ENCODE results near the gene GNAI2.
"Not testable (repeated sequence)": the region's sequence is repeated elsewhere in the genome, so short reads cannot be mapped to it uniquely, and the experiment has no call there.

The GNAI2 gene

GRCh38 chr3:50264964-50265485 is 29.0 kb downstream of the GNAI2 start:
- ATAC-seq = no peak

GRCh38 chr3:50265571-50265970 is 29.6 kb downstream of the GNAI2 start:
- no peak for ATAC-seq

GRCh38 chr3:50266017-50266416 is 30.0 kb downstream of the GNAI2 start:
- ATAC-seq = no peak

GRCh38 chr3:50266836-50267235 is 30.8 kb downstream of the GNAI2 start:
- ATAC-seq = no peak

DNA sequence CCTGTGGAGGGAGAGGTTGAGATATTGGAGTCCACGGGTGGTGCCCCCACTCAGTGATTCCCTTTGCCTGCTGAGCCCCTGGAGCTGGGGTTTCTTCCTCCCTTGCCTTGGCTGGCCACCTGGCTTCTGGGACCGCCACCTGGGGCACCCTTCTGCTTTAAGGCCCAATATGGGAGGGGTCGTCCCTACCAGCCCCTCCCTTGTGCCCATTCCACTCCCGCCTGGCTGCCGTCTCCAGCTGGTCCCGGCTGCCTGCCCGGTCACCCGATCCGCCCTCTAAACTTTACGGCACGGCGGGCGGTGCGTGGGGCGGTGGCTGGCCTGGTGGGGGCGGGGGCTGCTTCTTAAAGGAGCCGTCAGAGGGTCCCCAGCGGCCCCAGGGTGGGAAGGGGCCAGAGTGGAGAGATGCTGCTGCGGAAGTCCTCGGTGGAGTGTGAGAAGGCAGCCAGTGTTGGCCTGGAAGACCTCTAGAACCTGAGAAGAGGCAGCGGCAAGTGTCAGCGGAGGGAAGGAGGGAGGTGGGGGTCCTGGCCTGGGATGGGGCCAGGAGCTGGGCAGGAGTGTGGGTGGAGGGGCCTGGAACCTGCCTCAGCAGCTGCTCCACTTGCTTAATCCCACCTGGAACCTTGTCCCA is 31.4 kb downstream of the GNAI2 start:
- ATAC-seq = no peak

GRCh38 chr3:50268276-50268675 is 32.3 kb downstream of the GNAI2 start:
- ATAC-seq = no peak

- no peak for ATAC-seq
These were observed 32.9 kb downstream of the GNAI2 start, which contains the start of gene SEMA3B for GRCh38 chr3:50268703-50269451. SEMA3B (plus strand) TSS chr3:50269147; CDS start chr3:50269241, 94 bp downstream.

DNA sequence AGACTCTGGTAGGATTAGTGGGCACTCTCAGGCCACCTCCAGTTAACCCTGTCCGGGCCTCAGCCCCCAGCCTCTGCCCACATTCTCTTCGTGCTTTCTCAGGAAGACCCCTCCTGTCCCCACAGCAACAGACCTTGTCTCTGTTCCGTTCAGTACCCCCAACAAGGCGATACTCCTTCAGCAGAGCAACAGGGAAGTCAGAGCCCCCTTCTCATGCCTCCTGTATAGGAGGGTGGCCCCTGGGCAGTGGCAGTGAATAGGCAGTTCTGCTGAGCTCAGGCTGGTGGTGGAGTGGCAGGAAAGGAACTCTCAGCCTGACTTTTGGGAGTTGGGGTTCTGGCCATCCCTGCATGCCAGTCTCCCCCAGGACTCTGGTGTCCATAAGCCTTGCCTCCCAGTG is 33.5 kb downstream of the GNAI2 start:
- ATAC-seq = no peak

GRCh38 chr3:50269977-50270413 is 34.0 kb downstream of the GNAI2 start:
- no peak for ATAC-seq

GRCh38 chr3:50270422-50271224 is 34.6 kb downstream of the GNAI2 start:
- ATAC-seq = no peak

- no peak for ATAC-seq
These were observed 35.4 kb downstream of the GNAI2 start for GRCh38 chr3:50271314-50271936.

GRCh38 chr3:50272538-50272910 is 36.5 kb downstream of the GNAI2 start:
- ATAC-seq = not testable (repeated sequence)

DNA sequence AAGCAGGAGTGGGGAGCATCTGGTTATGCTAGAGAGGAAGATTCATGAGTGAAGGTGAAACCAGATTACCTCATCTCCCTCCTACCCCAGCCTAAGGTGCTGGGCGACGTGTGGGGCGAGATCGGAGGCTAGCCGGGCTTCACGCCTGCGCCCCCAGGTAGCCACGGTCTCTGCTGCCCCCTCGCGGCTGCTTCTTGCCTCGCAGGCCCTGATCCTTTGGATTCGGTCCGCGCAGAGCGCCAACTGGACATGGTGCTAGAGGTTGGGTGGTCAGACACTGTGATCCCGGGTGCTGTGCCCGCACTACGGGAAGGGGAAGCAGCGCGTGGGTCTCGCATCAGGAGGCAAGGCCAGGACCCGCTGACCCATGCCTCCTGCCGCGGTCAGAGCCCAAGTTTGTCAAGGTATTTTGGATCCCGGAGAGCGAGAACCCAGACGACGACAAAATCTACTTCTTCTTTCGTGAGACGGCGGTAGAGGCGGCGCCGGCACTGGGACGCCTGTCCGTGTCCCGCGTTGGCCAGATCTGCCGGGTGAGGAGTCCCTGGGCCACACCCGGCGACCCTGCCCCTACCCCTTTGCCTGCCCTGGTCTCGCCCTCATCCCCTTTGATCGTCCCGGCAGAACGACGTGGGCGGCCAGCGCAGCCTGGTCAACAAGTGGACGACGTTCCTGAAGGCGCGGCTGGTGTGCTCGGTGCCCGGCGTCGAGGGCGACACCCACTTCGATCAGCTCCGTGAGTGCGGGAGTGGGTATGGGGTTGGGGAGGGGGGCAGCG is 37.1 kb downstream of the GNAI2 start:
- peak; percentile 94 to 96 for ATAC-seq

GRCh38 chr3:50273689-50274065 is 37.7 kb downstream of the GNAI2 start:
- ATAC-seq = no peak

DNA sequence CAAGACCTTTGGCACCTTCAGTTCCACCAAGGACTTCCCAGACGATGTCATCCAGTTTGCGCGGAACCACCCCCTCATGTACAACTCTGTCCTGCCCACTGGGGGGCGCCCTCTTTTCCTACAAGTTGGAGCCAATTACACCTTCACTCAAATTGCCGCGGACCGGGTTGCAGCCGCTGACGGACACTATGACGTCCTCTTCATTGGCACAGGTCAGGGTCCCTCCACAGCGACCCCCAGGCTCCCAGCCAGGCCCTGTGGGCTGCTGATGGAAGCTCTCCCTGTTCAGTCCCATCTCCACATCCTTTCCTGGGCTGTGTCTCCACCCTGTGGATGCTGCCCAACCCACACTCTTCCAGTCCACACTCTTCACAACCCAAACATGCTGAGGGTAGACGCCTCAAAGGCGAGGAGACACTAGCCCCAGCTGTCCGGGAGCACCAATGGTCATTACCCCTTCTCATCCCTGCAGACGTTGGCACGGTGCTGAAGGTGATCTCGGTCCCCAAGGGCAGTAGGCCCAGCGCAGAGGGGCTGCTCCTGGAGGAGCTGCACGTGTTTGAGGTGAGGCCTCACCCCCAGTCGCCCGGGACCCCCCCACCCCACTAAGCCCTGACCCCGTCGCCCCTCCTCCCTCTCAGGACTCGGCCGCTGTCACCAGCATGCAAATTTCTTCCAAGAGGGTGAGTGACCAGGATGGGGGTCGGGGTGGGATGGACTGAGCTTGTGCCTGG is 38.5 kb downstream of the GNAI2 start:
- peak in 1 of 2 donors; percentile 22 for ATAC-seq

- no peak for ATAC-seq
These were observed 39.4 kb downstream of the GNAI2 start for GRCh38 chr3:50275141-50275995.

DNA sequence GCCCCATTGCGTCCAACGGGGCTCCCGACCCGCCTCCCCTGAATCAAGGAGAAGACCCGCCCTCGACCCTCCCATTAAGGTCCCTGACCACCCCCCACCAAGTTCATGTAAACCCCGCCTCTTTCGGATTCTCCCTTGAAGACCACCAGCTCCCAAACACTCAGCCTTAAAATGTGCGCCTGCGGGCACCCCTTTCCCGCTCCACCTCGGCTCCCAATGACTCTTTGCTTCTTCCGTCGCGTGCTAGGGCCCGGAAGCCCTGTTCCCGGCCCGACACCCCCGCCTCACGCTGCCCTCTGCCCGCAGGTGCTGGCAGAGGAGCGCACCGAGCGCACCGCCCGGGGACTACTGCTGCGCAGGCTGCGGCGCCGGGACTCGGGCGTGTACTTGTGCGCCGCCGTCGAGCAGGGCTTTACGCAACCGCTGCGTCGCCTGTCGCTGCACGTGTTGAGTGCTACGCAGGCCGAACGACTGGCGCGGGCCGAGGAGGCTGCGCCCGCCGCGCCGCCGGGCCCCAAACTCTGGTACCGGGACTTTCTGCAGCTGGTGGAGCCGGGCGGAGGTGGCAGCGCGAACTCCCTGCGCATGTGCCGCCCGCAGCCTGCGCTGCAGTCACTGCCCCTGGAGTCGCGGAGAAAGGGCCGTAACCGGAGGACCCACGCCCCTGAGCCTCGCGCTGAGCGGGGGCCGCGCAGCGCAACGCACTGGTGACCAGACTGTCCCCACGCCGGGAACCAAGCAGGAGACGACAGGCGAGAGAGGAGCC is 40.2 kb downstream of the GNAI2 start:
- ATAC-seq = no peak

GRCh38 chr3:50276762-50277101 is 40.7 kb downstream of the GNAI2 start:
- ATAC-seq = no peak

DNA sequence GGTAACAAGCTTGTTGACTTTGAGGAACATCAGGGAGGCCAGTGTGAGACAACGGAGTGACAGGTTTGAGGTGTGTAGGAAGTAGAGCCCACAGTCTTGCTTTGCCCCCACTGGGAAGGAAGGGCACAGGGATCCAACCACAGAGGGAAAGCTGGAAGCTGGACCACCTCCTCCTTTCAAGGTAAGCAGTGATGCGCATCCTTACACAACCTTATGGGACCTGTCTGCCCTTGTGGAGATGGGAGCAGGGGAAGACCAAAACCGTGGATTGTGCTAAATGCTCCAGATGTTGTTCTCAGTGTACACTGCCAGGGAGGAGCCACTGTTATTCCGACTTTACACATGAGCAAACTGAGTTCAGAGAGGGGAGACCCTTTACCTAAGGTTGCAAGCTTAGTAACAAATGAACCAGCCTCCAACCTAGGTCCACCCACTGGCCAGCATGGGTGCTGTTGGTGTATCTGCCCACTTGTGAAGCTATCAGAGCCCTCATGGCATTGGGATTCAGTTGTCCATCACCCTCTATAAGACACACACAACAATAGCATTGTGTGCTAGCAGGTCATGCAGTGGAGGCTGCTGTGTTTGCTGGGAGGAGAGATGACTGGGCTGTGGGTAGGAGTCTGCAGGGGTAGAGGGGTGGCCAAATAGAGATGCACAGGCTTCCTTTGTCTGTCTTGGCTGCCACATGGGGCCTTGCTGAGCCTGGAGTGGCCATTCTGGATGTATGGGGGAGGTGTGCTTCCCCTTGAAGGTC is 42.3 kb downstream of the GNAI2 start:
- ATAC-seq = peak in 1 of 2 donors; percentile 19

All from activated CD4-positive, CD25-positive, alpha-beta regulatory T cell treated with anti-CD3 and anti-CD28 coated beads, Interleukin-2, amount 50 U/mL, for 24 hours (primary cell).